ENCODE data around the gene TGM6. TPM values are rescaled to one million over a fixed set of nuclear protein-coding genes. Genes with fewer than 3 reads are reported as not detected.

The TGM6 gene
- total RNA-seq, 1 experiment from 2014 or later = not detected

DNA sequence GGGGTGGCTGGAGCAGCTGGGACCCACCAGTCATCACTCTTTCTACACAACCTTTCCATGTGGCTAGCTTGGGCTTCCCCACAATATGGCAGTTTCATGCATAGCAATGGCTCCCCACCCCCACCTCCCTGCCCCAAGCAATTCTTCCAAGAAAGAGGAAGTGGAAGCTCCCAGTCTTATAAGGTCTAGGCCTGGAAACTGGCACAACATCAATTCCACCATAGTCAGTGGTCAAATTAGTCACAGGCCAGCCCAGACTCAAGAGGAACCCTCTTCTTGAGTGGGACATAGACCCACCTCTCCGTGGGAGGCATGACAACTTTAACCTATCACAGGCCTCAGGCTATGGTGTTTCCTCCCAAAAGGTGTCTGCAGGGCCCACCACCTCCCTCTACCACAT, 17.7 kb downstream of the TGM6 start:
- peak; percentile 51 for DNase-seq (ENCODE audit: low read depth)

GRCh38 chr20:2399390-2399789, 18.7 kb downstream of the TGM6 start:
- DNase-seq (ENCODE audit: low read depth) = no peak

DNA sequence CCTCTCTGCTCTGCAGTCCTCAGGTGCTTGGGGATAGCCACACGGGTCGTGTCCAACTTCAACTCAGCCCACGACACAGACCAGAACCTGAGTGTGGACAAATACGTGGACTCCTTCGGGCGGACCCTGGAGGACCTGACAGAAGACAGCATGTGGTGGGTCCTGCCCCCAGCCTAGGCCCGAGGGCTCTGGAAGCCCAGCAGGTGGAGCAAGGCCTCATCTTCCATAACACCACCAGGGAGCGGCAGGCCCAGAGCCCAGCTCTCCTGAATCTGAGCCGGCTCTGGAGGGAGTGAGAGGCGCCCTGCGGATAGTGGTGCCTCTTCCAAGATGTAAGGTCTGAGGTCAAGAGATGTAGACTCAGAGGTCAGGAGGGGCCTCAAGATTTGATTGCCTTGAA, 19.6 kb downstream of the TGM6 start:
- no peak for DNase-seq (ENCODE audit: low read depth)

DNA sequence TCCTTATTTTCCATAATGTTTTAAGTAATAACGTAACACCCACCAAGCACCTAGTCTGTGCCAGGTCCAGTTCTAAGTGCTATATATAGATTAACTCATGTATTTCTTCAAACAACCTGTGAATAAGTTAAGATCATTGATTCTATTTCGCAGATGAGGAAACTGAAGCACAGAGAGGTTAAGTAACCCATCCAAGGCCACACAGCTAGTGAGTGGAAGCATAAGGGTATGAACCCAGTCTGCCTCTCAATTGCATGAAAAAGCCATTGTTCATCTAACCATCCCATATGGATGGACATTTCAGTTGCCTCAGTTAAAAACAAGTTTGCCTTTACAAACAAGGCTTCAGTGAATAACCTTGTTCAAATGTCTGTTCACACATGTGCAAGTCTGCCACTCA, 20.8 kb downstream of the TGM6 start:
- no peak for DNase-seq (ENCODE audit: low read depth)

- peak; percentile 73 for DNase-seq (ENCODE audit: low read depth)
Observed at GRCh38 chr20:2402271-2402980, 21.7 kb downstream of the TGM6 start.

- no peak for DNase-seq (ENCODE audit: low read depth)
Observed at GRCh38 chr20:2403291-2404052, 22.8 kb downstream of the TGM6 start.

DNA sequence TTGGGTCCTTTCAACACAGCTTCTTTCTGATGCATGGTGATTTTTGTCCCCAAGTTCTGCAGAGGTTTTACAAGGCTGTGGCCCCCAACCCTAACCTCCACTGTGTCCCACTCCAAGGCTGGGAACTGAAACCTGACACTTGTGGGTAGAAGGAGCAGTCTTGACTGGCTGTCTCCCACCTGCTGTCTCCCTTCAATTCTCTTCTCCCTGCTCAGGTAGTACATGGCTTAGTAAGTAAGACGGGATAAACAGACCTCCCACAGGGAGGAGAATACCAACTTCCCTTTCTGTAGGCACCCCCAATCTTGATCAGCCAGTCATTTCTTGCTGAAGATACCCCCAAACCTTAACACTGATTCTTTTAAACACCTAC, 25.0 kb downstream of the TGM6 start:
- DNase-seq (ENCODE audit: low read depth) = no peak

GRCh38 chr20:2407355-2407754, 26.7 kb downstream of the TGM6 start:
- peak; percentile 35 for DNase-seq (ENCODE audit: low read depth)

- no peak for DNase-seq (ENCODE audit: low read depth)
Observed at GRCh38 chr20:2408111-2408510, 27.4 kb downstream of the TGM6 start.

DNA sequence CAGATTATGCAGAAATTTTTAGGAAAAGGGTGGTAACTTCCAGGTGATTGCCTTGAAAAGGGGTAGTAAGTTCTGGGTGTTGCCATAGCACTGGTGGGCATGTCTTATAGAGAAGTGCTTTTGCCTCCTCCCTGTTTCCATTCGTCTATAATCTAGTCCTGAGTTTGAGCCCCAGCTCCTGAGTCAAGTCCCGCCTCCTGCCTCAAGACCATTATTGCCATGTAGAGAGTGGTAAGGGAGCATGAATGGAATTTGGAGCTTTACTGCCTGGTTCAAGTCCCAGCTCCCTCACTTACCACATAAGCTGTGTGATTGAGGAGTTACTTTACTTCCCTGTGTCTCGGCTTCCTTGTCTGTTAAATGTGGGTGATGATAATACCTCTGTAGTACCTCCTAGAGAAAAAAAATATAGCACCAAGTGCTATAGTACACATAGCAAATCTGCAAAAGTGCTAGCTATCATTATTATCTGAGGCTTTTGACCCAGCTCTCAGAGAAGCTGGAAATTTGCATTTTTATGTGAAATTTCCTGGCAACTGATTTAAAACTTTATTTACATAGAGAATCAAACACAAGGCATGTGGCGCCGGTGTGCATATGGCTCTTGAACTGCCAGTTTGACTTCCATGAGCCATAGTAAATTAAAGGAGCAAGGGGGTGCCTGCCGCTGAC, 36.0 kb downstream of the TGM6 start:
- no peak for DNase-seq (ENCODE audit: low read depth)

- no peak for DNase-seq (ENCODE audit: low read depth)
Observed at GRCh38 chr20:2417213-2417541, 36.5 kb downstream of the TGM6 start.

DNA sequence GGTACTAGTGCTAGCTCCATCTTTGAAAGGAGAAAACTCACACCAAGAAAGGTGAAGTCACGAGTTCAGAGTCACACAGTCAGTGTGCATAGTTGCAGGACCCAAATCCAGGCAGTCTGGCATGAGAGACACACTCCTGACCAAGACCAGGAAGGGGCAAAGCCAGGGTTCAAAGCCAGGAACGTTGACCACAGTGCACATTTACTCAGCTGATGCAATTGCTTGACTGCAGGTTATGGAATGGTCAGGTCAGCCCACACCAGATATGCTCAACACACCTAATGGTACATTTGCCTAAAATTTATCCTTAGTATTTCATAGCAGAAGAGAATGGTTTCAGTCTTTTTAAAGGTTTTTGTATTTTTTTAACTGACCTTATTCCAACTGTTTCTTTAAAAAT, 37.7 kb downstream of the TGM6 start:
- DNase-seq (ENCODE audit: low read depth) = no peak

GRCh38 chr20:2420510-2420909, 39.8 kb downstream of the TGM6 start:
- no peak for DNase-seq (ENCODE audit: low read depth)

DNA sequence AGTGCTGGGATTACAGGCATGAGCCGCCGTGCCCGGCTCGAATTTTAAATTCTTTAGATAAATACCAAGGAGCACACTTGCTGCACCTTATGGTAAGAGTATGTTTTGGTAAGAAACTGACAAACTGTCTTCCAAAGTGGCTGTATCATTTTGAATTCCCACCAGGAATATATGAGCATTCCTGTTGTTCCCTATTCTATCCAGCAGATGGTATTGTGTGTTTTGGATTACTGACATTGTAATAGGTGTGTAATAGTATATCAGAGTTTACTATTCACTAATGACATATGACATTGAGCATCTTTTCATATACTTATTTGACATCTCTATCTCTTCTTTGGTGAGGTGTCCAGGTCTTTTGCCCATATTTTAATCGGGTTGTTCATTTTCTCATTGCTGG, 40.5 kb downstream of the TGM6 start:
- DNase-seq (ENCODE audit: low read depth) = peak; percentile 35

DNA sequence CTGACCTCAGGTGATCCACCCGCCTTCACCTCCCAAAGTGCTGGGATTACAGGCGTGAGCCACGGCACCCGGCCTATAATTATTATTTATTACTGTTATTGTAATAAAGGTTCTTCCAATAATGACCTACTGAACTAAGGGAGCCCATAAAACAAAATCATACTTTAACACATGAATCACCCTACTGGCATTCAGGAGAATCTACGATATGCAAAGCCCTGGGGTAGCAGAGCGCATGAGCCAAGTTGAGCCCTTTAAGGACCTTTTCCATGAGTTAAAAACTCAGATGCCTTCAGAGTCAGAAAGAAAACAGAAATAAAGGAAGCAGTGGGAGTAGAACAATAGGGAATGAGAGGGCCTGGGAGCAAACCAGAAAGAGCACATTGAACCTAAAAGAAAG, 48.4 kb downstream of the TGM6 start:
- peak; percentile 21 for DNase-seq (ENCODE audit: low read depth)

DNA sequence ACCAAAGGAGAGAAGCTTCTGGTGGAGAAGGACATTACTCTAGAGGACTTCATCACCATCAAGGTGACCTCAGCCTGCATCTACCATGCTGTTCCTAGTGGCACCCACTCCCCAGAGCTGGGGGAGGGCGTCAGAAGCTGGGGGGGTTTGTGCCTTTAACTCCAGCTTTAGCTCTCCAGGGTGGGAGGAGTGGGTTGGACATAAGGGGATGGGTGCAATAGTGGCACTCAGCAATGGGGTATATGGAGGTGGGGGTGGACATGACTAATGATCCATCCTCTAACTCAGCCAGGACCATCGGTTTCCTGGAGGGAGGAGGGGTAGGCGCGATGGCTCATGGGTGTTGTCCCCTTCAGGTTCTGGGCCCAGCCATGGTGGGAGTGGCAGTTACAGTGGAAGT, 49.8 kb downstream of the TGM6 start:
- no peak for DNase-seq (ENCODE audit: low read depth)

DNA sequence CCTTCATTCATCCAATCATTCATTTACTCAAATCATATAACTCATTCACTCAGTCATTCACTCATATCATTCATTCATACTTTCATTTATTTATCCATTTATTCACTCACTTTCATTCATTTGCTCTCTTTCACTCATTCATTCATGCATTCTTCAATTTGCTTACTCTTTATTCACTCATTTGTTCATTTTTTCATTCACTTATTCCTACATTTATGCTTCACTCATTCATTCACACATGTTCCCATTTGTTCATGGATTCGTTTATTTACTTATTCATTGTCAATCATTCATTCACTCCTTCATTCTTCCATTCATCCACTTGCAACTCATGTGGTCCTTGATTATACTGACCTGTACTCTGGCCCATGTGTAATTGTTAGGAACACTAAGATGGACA, 50.5 kb downstream of the TGM6 start:
- DNase-seq (ENCODE audit: low read depth) = no peak

DNA sequence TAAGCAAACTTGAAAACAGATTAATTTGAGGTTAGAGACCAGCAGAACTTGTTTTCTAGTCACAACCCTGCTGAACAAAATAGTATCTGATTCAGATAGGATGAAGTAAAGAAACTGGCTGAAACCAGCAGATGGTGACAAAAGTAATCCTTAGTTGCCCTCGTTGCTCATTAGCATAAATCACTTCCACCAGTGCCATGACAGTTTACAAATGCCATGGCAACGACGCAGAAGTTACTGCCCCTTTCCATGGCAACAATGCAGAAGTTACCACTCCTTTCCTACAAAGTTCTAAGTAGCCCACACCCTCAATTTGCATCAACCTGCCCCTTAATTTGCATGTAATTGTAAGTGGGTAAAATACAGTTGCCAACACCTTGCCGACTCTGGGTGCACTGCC, 66.1 kb downstream of the TGM6 start:
- DNase-seq (ENCODE audit: low read depth) = peak; percentile 16

- no peak for DNase-seq (ENCODE audit: low read depth)
Observed at GRCh38 chr20:2449386-2449785, 68.7 kb downstream of the TGM6 start.

- no peak for DNase-seq (ENCODE audit: low read depth)
Observed at GRCh38 chr20:2451422-2451821, 70.7 kb downstream of the TGM6 start.

- DNase-seq (ENCODE audit: low read depth) = peak; percentile 82
Observed at GRCh38 chr20:2451939-2452732, 71.4 kb downstream of the TGM6 start.

- DNase-seq (ENCODE audit: low read depth) = no peak
Observed at GRCh38 chr20:2453792-2454191, 73.1 kb downstream of the TGM6 start.

Measured in RPMI7951 (cell line).